Esophagus squamous epithelium (tissue), 4 donors: ENCODE data around the gene PADI3.

ENCODE experiments used
- CTCF ChIP-seq, 6 experiments: fragments of 450-650 bp in 4 of 6; fragments of 200-600 bp in 2 of 6; sonication (generic) in 2 of 6; IDR thresholded peaks; one replicate each; pipeline ENCODE4 v1.5.1; 2016 to 2019; ENCODE audit warnings: antibody characterized with exemption in 6 of 6, mild to moderate bottlenecking in 4 of 6, moderate library complexity in 4 of 6
- POLR2A ChIP-seq, 4 donors: fragments of 450-650 bp; IDR thresholded peaks; one replicate each; pipeline ENCODE4 v1.6.1; 2017; ENCODE audit warnings: antibody characterized with exemption in 4 of 4, mild to moderate bottlenecking in 4 of 4, moderate library complexity in 3 of 4

- no peak for TF ChIP-seq CTCF (IDR thresholded peaks at IDR 0.05)
- TF ChIP-seq POLR2A (IDR thresholded peaks at IDR 0.05) = no peak
These were observed 22.2 kb downstream of the PADI3 start for GRCh38 chr1:17270891-17271765.
